Calu3 (cell line): ENCODE data around the gene IDI2. TPM values are rescaled to one million over a fixed set of nuclear protein-coding genes. Genes with fewer than 3 reads are reported as not detected.

Source experiments
- BruUV-seq: library from RNA; stranded (reverse); fragments of 400-500 nt; replicated peaks from 2 replicates; lab custom pipeline; 2021; lab: Mats Ljungman, UMichigan
- CTCF ChIA-PET: fragments of 300-600 bp; sonication (Branson Sonifier 250); formaldehyde crosslinking; loops from one replicate; lab custom pipeline; 2022; ENCODE audit warnings: antibody characterized with exemption; lab: Charles Lee
- DNase-seq: peaks from one replicate; pipeline ENCODE4 v3.0.0; 2022
- H3K27ac Mint-ChIP-seq: one replicate; pipeline ENCODE4 v1.8.0; 2022; ENCODE audit warnings: mixed read lengths; ENCODE audit not compliant: unreplicated experiment
- H3K27me3 Mint-ChIP-seq: one replicate; pipeline ENCODE4 v1.8.0; 2022; ENCODE audit warnings: mixed read lengths; ENCODE audit not compliant: unreplicated experiment
- H3K36me3 Mint-ChIP-seq: one replicate; pipeline ENCODE4 v1.8.0; 2022; ENCODE audit warnings: mild to moderate bottlenecking, moderate library complexity, mixed read lengths; ENCODE audit not compliant: insufficient read depth, unreplicated experiment
- H3K4me1 Mint-ChIP-seq: one replicate; pipeline ENCODE4 v1.8.0; 2022; ENCODE audit warnings: mild to moderate bottlenecking, low read depth, mixed read lengths; ENCODE audit not compliant: unreplicated experiment
- H3K4me3 Mint-ChIP-seq: one replicate; pipeline ENCODE4 v1.8.0; 2022; ENCODE audit warnings: mild to moderate bottlenecking, low read depth, moderate library complexity, mixed read lengths; ENCODE audit not compliant: unreplicated experiment
- H3K9me3 Mint-ChIP-seq: one replicate; pipeline ENCODE4 v1.8.0; 2022; ENCODE audit warnings: low read depth, mixed read lengths; ENCODE audit not compliant: unreplicated experiment
- CTCF ChIP-seq: fragments of 200-600 bp; IDR thresholded peaks from one replicate; pipeline ENCODE4 v1.8.0; 2022; ENCODE audit warnings: antibody characterized with exemption; ENCODE audit not compliant: unreplicated experiment
- intact Hi-C: fragments of 100-400 bp; cut with micrococcal nuclease; formaldehyde crosslinking; loops from one replicate; pipeline ENCODE4 v1.10.0; 2022; ENCODE audit not compliant: unreplicated experiment
- total RNA-seq: library from RNA; stranded (reverse); gene quantifications from 2 replicates; pipeline ENCODE4 v1.2.3, GENCODE V29; 2022

Gene IDI2
- total RNA-seq, 1 experiment from 2014 or later: not detected

DNA sequence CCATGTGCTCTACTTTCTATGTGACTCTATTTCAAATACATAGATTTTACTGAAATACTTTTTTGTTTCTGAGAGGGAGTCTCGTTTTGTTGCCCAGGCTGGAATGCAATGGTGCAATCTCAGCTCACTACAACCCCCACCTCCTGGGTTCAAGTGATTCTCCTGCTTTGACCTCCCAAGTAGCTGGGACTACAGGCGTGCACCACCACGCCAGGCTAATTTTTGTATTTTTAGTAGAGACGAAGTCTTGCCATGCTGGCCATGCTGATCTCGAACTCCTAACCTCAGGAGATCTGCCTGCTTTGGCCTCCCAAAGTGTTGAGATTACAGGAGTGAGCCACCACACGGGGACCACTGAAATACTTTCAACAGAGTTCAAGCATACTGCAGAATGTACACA is 19.8 kb upstream of the IDI2 start:
- intact Hi-C loops: no loop called here
- Mint-ChIP-seq H3K27ac (peak overlapping the region; percentile 74), H3K4me3 (peak overlapping the region; percentile 57), H3K9me3 (no peaks in the 10 kb centered on the region), H3K4me1 (peaks cover 34% of the 10 kb centered on the region), H3K36me3 (peaks cover 88% of the 10 kb centered on the region), H3K27me3 (no peaks in the 10 kb centered on the region)
- CTCF ChIA-PET: interaction anchor here (0.5 to 0.6 kb wide), 2 partner anchors 143 to 589 kb away, joined by 3 to 4 read pairs; no protein-coding TSS in a partner anchor
- no TSS peak for BruUV-seq
- DNase-seq: no peak
- TF ChIP-seq CTCF: no peak

GRCh38 chr10:1044964-1045363 is 19.3 kb upstream of the IDI2 start:
- H3K27me3 Mint-ChIP-seq: no peaks in the 10 kb centered on the region
- TF ChIP-seq CTCF: no peak
- H3K4me1 Mint-ChIP-seq: peaks cover 34% of the 10 kb centered on the region
- peak overlapping the region; percentile 74 for H3K27ac Mint-ChIP-seq
- CTCF ChIA-PET: interaction anchor here (0.5 kb wide), 1 partner anchor 143 kb away, joined by 4 read pairs; no protein-coding TSS in a partner anchor
- TSS peak; percentile 14 for BruUV-seq
- H3K9me3 Mint-ChIP-seq: no peaks in the 10 kb centered on the region
- DNase-seq: no peak
- H3K4me3 Mint-ChIP-seq: peak overlapping the region; percentile 57
- H3K36me3 Mint-ChIP-seq: peaks cover 88% of the 10 kb centered on the region
- intact Hi-C loops: no loop called here

DNA sequence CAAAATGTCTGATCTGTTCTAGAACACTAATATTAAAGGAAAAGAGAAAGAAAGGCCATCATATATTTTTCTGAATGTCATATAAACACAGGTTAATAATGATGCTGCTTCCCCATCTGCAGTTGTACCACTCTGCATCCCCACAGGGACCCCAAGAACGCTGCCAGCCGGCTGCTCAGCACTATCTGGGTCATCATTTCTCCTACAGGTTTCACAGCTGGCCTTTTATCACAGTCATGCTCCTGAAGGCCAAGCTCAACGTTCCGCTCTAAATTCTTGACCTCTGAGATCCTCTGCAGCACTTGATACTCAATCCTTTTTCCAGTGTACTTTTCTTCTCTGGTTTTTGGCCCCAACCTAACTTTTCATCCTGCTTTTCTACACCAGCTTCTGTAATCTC is 18.5 kb upstream of the IDI2 start:
- CTCF ChIA-PET: no interaction called here
- intact Hi-C loops: no loop called here
- BruUV-seq: no TSS peak
- H3K36me3 Mint-ChIP-seq: peaks cover 80% of the 10 kb centered on the region
- H3K27me3 Mint-ChIP-seq: no peaks in the 10 kb centered on the region
- TF ChIP-seq CTCF: no peak
- no peak for DNase-seq
- peak overlapping the region; percentile 57 for H3K4me3 Mint-ChIP-seq
- H3K9me3 Mint-ChIP-seq: no peaks in the 10 kb centered on the region
- peaks cover 34% of the 10 kb centered on the region for H3K4me1 Mint-ChIP-seq
- peak overlapping the region; percentile 74 for H3K27ac Mint-ChIP-seq

GRCh38 chr10:1043532-1043995 is 17.9 kb upstream of the IDI2 start:
- no peaks in the 10 kb centered on the region for H3K27me3 Mint-ChIP-seq
- H3K36me3 Mint-ChIP-seq: peaks cover 76% of the 10 kb centered on the region
- no TSS peak for BruUV-seq
- no peaks in the 10 kb centered on the region for H3K9me3 Mint-ChIP-seq
- TF ChIP-seq CTCF: no peak
- CTCF ChIA-PET: no interaction called here
- peaks cover 34% of the 10 kb centered on the region for H3K4me1 Mint-ChIP-seq
- H3K27ac Mint-ChIP-seq: peak overlapping the region; percentile 74
- intact Hi-C loops: no loop called here
- no peak for DNase-seq
- H3K4me3 Mint-ChIP-seq: no peak overlapping the region
